ENCODE measurements around the gene APOLD1. TPM values are rescaled to one million over a fixed set of nuclear protein-coding genes. Genes with fewer than 3 reads are reported as not detected.

The APOLD1 gene
- total and polyA plus RNA-seq, 4 donors, result 1.4 to 5.1 (median 2.6) TPM

- Histone ChIP-seq H3K4me3 (ENCODE audit: low read depth in 1 of 3, low read length in 3 of 3) (no peak overlapping the region), H3K9me3 (ENCODE audit: control insufficient read depth in 4 of 4, low read length in 3 of 4) (no peaks in the 10 kb centered on the region), H3K27ac (ENCODE audit: low read depth in 1 of 2, low read length in 2 of 2) (no peak overlapping the region), H3K36me3 (ENCODE audit: control insufficient read depth in 4 of 4, insufficient read depth in 3 of 4, low read depth in 1 of 4, low read length in 3 of 4) (no peaks in the 10 kb centered on the region), H3K27me3 (ENCODE audit: control insufficient read depth in 4 of 4, insufficient read depth in 4 of 4, low read length in 3 of 4) (no peaks in the 10 kb centered on the region), H3K4me1 (ENCODE audit: control insufficient read depth in 4 of 4, insufficient read depth in 4 of 4, low read length in 3 of 4) (peaks cover 0 to 7% (median 0%) of the 10 kb centered on the region in 4 donors), H3K9ac (ENCODE audit: low read depth in 1 of 2, low read length in 2 of 2) (no peak overlapping the region)
- 64% methylated on average over 3 of the region's 3 CpGs for WGBS
- TF ChIP-seq YY1 (IDR thresholded peaks at IDR 0.05), result no peak
- no peak for TF ChIP-seq FOXA1 (IDR thresholded peaks at IDR 0.05)
- no peak for TF ChIP-seq GABPA (IDR thresholded peaks at IDR 0.05 in 1 of 2, conservative IDR thresholded peaks at IDR 0.05 in 1 of 2)
- TF ChIP-seq ATF3 (IDR thresholded peaks at IDR 0.05), result no peak
- no peak for TF ChIP-seq RXRA (IDR thresholded peaks at IDR 0.05)
- no peak for TF ChIP-seq REST (IDR thresholded peaks at IDR 0.05)
- TF ChIP-seq SP1 (IDR thresholded peaks at IDR 0.05), result no peak
- no peak for TF ChIP-seq ZBTB33 (IDR thresholded peaks at IDR 0.05)
- no peak for TF ChIP-seq HNF4G (IDR thresholded peaks at IDR 0.05)
- no peak for TF ChIP-seq TAF1 (conservative IDR thresholded peaks at IDR 0.05)
- TF ChIP-seq HNF4A (conservative IDR thresholded peaks at IDR 0.05), result no peak
- no peak for TF ChIP-seq CTCF (IDR thresholded peaks at IDR 0.05; ENCODE audit: low read depth, low read length, missing input control)
- no peak for TF ChIP-seq FOXA2 (IDR thresholded peaks at IDR 0.05)
- no peak for TF ChIP-seq RAD21 (IDR thresholded peaks at IDR 0.05)
- no peak for TF ChIP-seq NR2F2 (IDR thresholded peaks at IDR 0.05)
- DNase-seq (ENCODE audit: low spot score), result no peak
Observed at GRCh38 chr12:12741660-12742059, 43.8 kb upstream of the APOLD1 start.

GRCh38 chr12:12744546-12745305 lies 40.7 kb upstream of the APOLD1 start:
- Histone ChIP-seq H3K4me3 (ENCODE audit: low read depth in 1 of 3, low read length in 3 of 3) (no peak overlapping the region), H3K36me3 (ENCODE audit: control insufficient read depth in 4 of 4, insufficient read depth in 3 of 4, low read depth in 1 of 4, low read length in 3 of 4) (no peaks in the 10 kb centered on the region), H3K27me3 (ENCODE audit: control insufficient read depth in 4 of 4, insufficient read depth in 4 of 4, low read length in 3 of 4) (no peaks in the 10 kb centered on the region), H3K9me3 (ENCODE audit: control insufficient read depth in 4 of 4, low read length in 3 of 4) (no peaks in the 10 kb centered on the region), H3K27ac (ENCODE audit: low read depth in 1 of 2, low read length in 2 of 2) (no peak overlapping the region), H3K4me1 (ENCODE audit: control insufficient read depth in 4 of 4, insufficient read depth in 4 of 4, low read length in 3 of 4) (no peaks in the 10 kb centered on the region), H3K9ac (ENCODE audit: low read depth in 1 of 2, low read length in 2 of 2) (no peak overlapping the region)
- DNase-seq (ENCODE audit: low spot score), result no peak
- WGBS, result 89% methylated on average over 8 of the region's 8 CpGs
- no peak for TF ChIP-seq FOXA2 (IDR thresholded peaks at IDR 0.05)
- no peak for TF ChIP-seq JUND (IDR thresholded peaks at IDR 0.05)
- TF ChIP-seq MAX (IDR thresholded peaks at IDR 0.05), result no peak
- no peak for TF ChIP-seq RXRA (IDR thresholded peaks at IDR 0.05)
- no peak for TF ChIP-seq ZBTB33 (IDR thresholded peaks at IDR 0.05)
- no peak for TF ChIP-seq RAD21 (IDR thresholded peaks at IDR 0.05)
- TF ChIP-seq SP1 (IDR thresholded peaks at IDR 0.05), result no peak
- TF ChIP-seq FOXA1 (IDR thresholded peaks at IDR 0.05), result no peak
- no peak for TF ChIP-seq ATF3 (IDR thresholded peaks at IDR 0.05)
- no peak for TF ChIP-seq REST (IDR thresholded peaks at IDR 0.05)

Data from liver (tissue), 9 donors.